ENCODE data around the gene RAMACL.

GRCh38 chr6:166608774-166609173, 22.3 kb upstream of the RAMACL start:
- TF ChIP-seq, protein P1, sequence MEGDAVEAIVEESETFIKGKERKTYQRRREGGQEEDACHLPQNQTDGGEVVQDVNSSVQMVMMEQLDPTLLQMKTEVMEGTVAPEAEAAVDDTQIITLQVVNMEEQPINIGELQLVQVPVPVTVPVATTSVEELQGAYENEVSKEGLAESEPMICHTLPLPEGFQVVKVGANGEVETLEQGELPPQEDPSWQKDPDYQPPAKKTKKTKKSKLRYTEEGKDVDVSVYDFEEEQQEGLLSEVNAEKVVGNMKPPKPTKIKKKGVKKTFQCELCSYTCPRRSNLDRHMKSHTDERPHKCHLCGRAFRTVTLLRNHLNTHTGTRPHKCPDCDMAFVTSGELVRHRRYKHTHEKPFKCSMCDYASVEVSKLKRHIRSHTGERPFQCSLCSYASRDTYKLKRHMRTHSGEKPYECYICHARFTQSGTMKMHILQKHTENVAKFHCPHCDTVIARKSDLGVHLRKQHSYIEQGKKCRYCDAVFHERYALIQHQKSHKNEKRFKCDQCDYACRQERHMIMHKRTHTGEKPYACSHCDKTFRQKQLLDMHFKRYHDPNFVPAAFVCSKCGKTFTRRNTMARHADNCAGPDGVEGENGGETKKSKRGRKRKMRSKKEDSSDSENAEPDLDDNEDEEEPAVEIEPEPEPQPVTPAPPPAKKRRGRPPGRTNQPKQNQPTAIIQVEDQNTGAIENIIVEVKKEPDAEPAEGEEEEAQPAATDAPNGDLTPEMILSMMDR (IDR thresholded peaks at IDR 0.05), result no peak
- no peak for TF ChIP-seq POLR2A (IDR thresholded peaks at IDR 0.05)
